Erythroblast (primary cell): Measurements from ENCODE around the gene GRID2IP.

Experiments
- GATA1 ChIP-seq: IDR thresholded peaks from 2 replicates; pipeline ENCODE4 v1.6.1; 2011; ENCODE audit warnings: low read depth, mild to moderate bottlenecking, control low read depth, low read length, moderate library complexity
- POLR2A ChIP-seq: IDR thresholded peaks from 2 replicates; pipeline ENCODE4 v1.6.1; 2011; ENCODE audit warnings: mild to moderate bottlenecking, low read length

DNA sequence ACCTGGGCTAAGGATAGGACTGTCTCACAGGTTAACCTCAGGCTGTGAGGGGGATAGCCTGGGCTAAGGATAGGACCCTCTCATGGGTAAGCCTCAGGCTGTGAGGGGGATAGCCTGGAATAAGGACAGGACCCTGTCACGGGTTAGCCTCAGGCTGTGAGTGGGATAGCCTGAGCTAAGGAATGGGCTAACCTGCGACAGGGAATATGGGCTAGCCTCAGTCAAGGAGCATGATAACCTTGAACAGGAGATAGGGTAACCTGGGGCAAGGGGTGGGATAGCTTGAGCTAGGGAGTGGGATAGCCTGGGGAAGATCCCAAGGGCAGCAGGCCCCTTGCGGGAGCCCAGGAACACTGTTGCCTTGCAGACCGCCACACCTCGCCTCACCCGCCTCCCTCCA is 42.7 kb downstream of the GRID2IP start:
- TF ChIP-seq POLR2A = no peak
- TF ChIP-seq GATA1 = no peak
